ENCODE measurements around the gene ACVRL1. TPM values are rescaled to one million over a fixed set of nuclear protein-coding genes. Genes with fewer than 3 reads are reported as not detected.
A peak's percentile ranks its signal among the peaks of the same experiment; 100 is the strongest.

Gene ACVRL1
- total RNA-seq, 2 donors from 2014 or later, result 31.1 to 34.8 TPM

DNA sequence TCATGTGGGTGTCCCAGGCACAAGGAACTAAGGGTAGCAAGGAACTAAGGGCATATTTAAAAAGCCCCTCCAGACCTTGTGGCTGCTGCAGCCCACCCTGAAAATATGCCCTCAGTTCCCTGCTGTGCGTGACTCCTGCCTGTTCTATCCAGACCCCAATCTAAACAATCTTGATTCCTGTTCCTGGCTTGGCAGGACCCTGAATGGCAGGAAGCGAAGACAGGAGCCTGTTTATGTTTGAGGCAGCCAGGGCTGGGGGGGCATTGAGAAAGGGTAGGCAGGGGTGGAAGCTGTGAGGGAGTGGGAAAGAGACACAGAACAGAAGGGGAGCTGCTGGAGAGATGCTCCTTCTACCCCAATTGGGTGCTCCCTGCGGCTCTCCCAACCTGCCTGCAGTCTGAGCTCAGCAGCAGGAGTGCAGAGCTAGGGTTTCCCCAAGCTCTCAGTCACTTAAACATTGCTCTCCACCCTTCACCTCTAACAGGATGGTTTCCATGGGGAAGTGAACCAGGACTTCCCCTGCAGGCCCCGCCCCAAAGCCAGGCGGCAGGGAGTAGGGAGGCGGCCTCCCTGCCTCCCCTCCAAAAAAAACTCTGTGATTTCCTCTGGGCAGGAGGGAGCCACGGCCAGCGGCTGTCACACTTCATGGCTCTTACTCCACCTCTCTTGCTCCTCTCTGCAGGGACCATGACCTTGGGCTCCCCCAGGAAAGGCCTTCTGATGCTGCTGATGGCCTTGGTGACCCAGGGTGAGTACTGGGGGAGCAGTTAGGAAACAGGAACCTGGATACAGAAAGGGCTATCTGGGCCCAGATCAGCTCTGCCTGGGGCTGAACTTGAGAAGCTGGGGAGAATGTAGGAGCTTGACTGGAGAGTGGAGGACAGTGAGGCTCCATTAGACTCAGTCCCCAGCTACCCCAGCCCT is 4.7 kb downstream of the ACVRL1 start:
- H3K27me3 ChIP-seq (replicated peaks; ENCODE audit: insufficient read depth), result no peaks in the 10 kb centered on the region
- TF ChIP-seq POLR2A (IDR thresholded peaks at IDR 0.05) (no peak), POLR2AphosphoS5 (IDR thresholded peaks at IDR 0.05) (no peak), CTCF (IDR thresholded peaks at IDR 0.05) (no peak)
- intact Hi-C loops (cut with DNase I), result no loop called here
- no peaks in the 10 kb centered on the region for H3K4me1 ChIP-seq (replicated peaks)
- no peaks in the 10 kb centered on the region for H3K9me3 ChIP-seq
- no peaks in the 10 kb centered on the region for H3K36me3 ChIP-seq
- WGBS, result 92% methylated on average over 8 of the region's 8 CpGs
- H3K4me3 ChIP-seq, result no peak overlapping the region
- peak overlapping the region in 1 of 2 donors; percentile 21 for H3K27ac ChIP-seq
- DNase-seq (ENCODE audit: low spot score), result no peak

- Histone ChIP-seq H3K4me3 (no peak overlapping the region), H3K9me3 (no peaks in the 10 kb centered on the region), H3K4me1 (replicated peaks) (no peaks in the 10 kb centered on the region), H3K36me3 (no peaks in the 10 kb centered on the region), H3K27me3 (replicated peaks; ENCODE audit: insufficient read depth) (no peaks in the 10 kb centered on the region), H3K27ac (no peak overlapping the region)
- DNase-seq (ENCODE audit: low spot score), result no peak
- intact Hi-C loops (cut with DNase I), result no loop called here
- WGBS, result 83% methylated on average over 30 of the region's 30 CpGs
- no peak for TF ChIP-seq POLR2AphosphoS5 (IDR thresholded peaks at IDR 0.05)
- TF ChIP-seq POLR2A (IDR thresholded peaks at IDR 0.05), result no peak
- no peak for TF ChIP-seq CTCF (IDR thresholded peaks at IDR 0.05)
Observed at GRCh38 chr12:51913071-51914033, 6.0 kb downstream of the ACVRL1 start.

GRCh38 chr12:51914034-51914923 is 7.0 kb downstream of the ACVRL1 start:
- 84% methylated on average over 17 of the region's 17 CpGs for WGBS

More at GRCh38 chr12:51914034-51914923, 7.0 kb downstream of the ACVRL1 start:
- no peak for DNase-seq (ENCODE audit: low spot score)
- Histone ChIP-seq H3K27ac (no peak overlapping the region), H3K4me3 (no peak overlapping the region), H3K36me3 (no peaks in the 10 kb centered on the region), H3K9me3 (no peaks in the 10 kb centered on the region), H3K27me3 (replicated peaks; ENCODE audit: insufficient read depth) (no peaks in the 10 kb centered on the region), H3K4me1 (replicated peaks) (no peaks in the 10 kb centered on the region)
- intact Hi-C loops (cut with DNase I), result no loop called here
- TF ChIP-seq POLR2AphosphoS5 (IDR thresholded peaks at IDR 0.05) (no peak), POLR2A (IDR thresholded peaks at IDR 0.05) (no peak), CTCF (IDR thresholded peaks at IDR 0.05) (no peak)
